GM12878 (cell line): ENCODE data around the gene ADSS1. TPM values are rescaled to one million over a fixed set of nuclear protein-coding genes. Genes with fewer than 3 reads are reported as not detected.

Source experiments
- ASH2L ChIP-seq: fragments of 300-600, 200-600 bp; sonication (generic); IDR thresholded peaks from 2 replicates; pipeline ENCODE4 v1.6.1; 2017; ENCODE audit warnings: low read depth, mild to moderate bottlenecking, borderline replicate concordance
- BACH1 ChIP-seq: fragments of 450-650 bp; IDR thresholded peaks from 2 replicates; pipeline ENCODE4 v1.6.1; 2017; ENCODE audit warnings: mild to moderate bottlenecking, borderline replicate concordance
- BHLHE40 ChIP-seq, 2 experiments: fragments of 450-650 bp in 1 of 2; IDR thresholded peaks; 2 replicates each; pipeline ENCODE4 v1.6.1; 2011 to 2017; ENCODE audit warnings: low read depth in 2 of 2, borderline replicate concordance in 1 of 2, improper control_type of control experiment in 1 of 2, low read length in 1 of 2, mild to moderate bottlenecking in 1 of 2
- BMI1 ChIP-seq: fragments of 450-650 bp; IDR thresholded peaks from 2 replicates; pipeline ENCODE4 v1.6.1; 2016; ENCODE audit warnings: mild to moderate bottlenecking, moderate library complexity, borderline replicate concordance
- BRCA1 ChIP-seq: IDR thresholded peaks from 2 replicates; pipeline ENCODE4 v1.6.1; 2011; ENCODE audit warnings: low read depth, low read length, improper control_type of control experiment
- CEBPB ChIP-seq, 2 experiments: fragments of 150-350 bp in 1 of 2; IDR thresholded peaks; 2 replicates each; pipeline ENCODE4 v1.6.1; 2012 to 2014; ENCODE audit warnings: low read depth in 2 of 2, low read length in 2 of 2, borderline replicate concordance in 1 of 2, inconsistent platforms in 1 of 2
- ESRRA ChIP-seq: IDR thresholded peaks from 2 replicates; pipeline ENCODE4 v1.6.1; 2012; ENCODE audit warnings: mild to moderate bottlenecking, low read length, improper control_type of control experiment
- EZH2 ChIP-seq: IDR thresholded peaks from 2 replicates; pipeline ENCODE4 v1.6.1; 2012; ENCODE audit warnings: low read depth, mild to moderate bottlenecking, control low read depth, inconsistent platforms, low read length, borderline replicate concordance; ENCODE audit not compliant: control insufficient read depth
- GABPA ChIP-seq: IDR thresholded peaks from 2 replicates; pipeline ENCODE4 v1.6.1; 2014; ENCODE audit warnings: antibody characterized with exemption, low read depth, mild to moderate bottlenecking, inconsistent platforms
- HDAC6 ChIP-seq: fragments of 200-600 bp; sonication (generic); IDR thresholded peaks from one replicate; pipeline ENCODE4 v1.8.0; 2017; ENCODE audit warnings: antibody characterized with exemption; ENCODE audit not compliant: unreplicated experiment
- IKZF1 ChIP-seq: fragments of 450-650 bp; conservative IDR thresholded peaks from 2 replicates; pipeline ENCODE4 v1.6.1; 2017; ENCODE audit warnings: antibody characterized with exemption, mild to moderate bottlenecking
- KAT2A ChIP-seq: conservative IDR thresholded peaks from 2 replicates; pipeline ENCODE4 v1.6.1; 2011; ENCODE audit warnings: low read depth, low read length; ENCODE audit not compliant: control insufficient read depth
- MTA2 ChIP-seq: fragments of 450-650 bp; IDR thresholded peaks from 2 replicates; pipeline ENCODE4 v1.6.1; 2016; ENCODE audit warnings: low read depth, mild to moderate bottlenecking, moderate library complexity
- NFXL1 ChIP-seq: fragments of 450-650 bp; IDR thresholded peaks from 2 replicates; pipeline ENCODE4 v1.6.1; 2017; ENCODE audit warnings: antibody characterized with exemption, mild to moderate bottlenecking, borderline replicate concordance
- NR2F1 ChIP-seq: fragments of 450-650 bp; conservative IDR thresholded peaks from 2 replicates; pipeline ENCODE4 v1.6.1; 2017; ENCODE audit warnings: mild to moderate bottlenecking
- POLR2A ChIP-seq: IDR thresholded peaks from 2 replicates; pipeline ENCODE4 v1.6.1; 2011; ENCODE audit warnings: low read depth, mild to moderate bottlenecking, low read length
- POLR2AphosphoS5 ChIP-seq: IDR thresholded peaks from 2 replicates; pipeline ENCODE4 v1.6.1; 2011; ENCODE audit warnings: mild to moderate bottlenecking, low read length, inconsistent platforms
- POU2F2 ChIP-seq: IDR thresholded peaks from 3 replicates; pipeline ENCODE4 v1.6.1; 2011; ENCODE audit warnings: low read depth, mild to moderate bottlenecking, low read length, borderline replicate concordance
- RUNX3 ChIP-seq: IDR thresholded peaks from 2 replicates; pipeline ENCODE4 v1.6.1; 2012; ENCODE audit warnings: low read length, inconsistent platforms
- STAT1 ChIP-seq: fragments of 450-650 bp; conservative IDR thresholded peaks from 2 replicates; pipeline ENCODE4 v1.6.1; 2014; ENCODE audit warnings: antibody characterized with exemption, mild to moderate bottlenecking
- TCF7 ChIP-seq: IDR thresholded peaks from 2 replicates; pipeline ENCODE4 v1.6.1; 2014; ENCODE audit warnings: antibody characterized with exemption, borderline replicate concordance
- YY1 ChIP-seq: IDR thresholded peaks from 2 replicates; pipeline ENCODE4 v1.6.1; 2011; ENCODE audit warnings: low read depth, mild to moderate bottlenecking, low read length
- ZNF274 ChIP-seq: IDR thresholded peaks from one replicate; pipeline ENCODE4 v1.8.0; 2011; ENCODE audit not compliant: insufficient read length, insufficient read depth
- polyA plus RNA-seq, 11 experiments: library from polyadenylated mRNA; depleted of rRNA in 4 of 11; unstranded in 6 of 11; stranded (reverse) in 5 of 11; fragments of >200 nt; fragmentation: Nextera tagmentation in 4 of 11; fragmentation: Illumina TruSeq in 1 of 11; extraction: Ambion mirVana in 4 of 11; extraction: Trizol in 1 of 11; gene quantifications; 1 replicate in 1 of 11; 2 replicates in 10 of 11; pipeline versions ENCODE4 v1.2.1 to v1.2.3, GENCODE V29; 2011 to 2016; ENCODE audit warnings: inconsistent platforms in 2 of 11, missing spikeins in 2 of 11, low read depth in 1 of 11
- total RNA-seq, 4 experiments: library from RNA; depleted of rRNA in 3 of 4; stranded (reverse); fragments of >200 nt in 3 of 4; fragmentation: Illumina TruSeq in 1 of 4; extraction: Trizol in 1 of 4; gene quantifications; 2 replicates each; pipeline versions ENCODE4 v1.2.1 to v1.2.3, GENCODE V29; 2013 to 2021
- TF ChIP-seq, protein P1 (sequence below): fragments of 450-650 bp; IDR thresholded peaks from 2 replicates; pipeline ENCODE4 v1.6.1; 2018; ENCODE audit warnings: mild to moderate bottlenecking, low read depth, moderate library complexity; ENCODE audit not compliant: partially characterized antibody
- TF ChIP-seq, protein P2 (sequence below): fragments of 450-650 bp; IDR thresholded peaks from 2 replicates; pipeline ENCODE4 v1.6.1; 2017; ENCODE audit warnings: mild to moderate bottlenecking
- TF ChIP-seq, protein P3 (sequence below): fragments of 450-650 bp; IDR thresholded peaks from 2 replicates; pipeline ENCODE4 v1.6.1; 2016; ENCODE audit warnings: mild to moderate bottlenecking

The ADSS1 gene
- total and polyA plus RNA-seq, 10 of the 15 experiments (the other 5 are each of a cell fraction or from before 2014, with no cell fraction given) = 0.11 to 0.45 (median 0.28) TPM; not detected in 5

DNA sequence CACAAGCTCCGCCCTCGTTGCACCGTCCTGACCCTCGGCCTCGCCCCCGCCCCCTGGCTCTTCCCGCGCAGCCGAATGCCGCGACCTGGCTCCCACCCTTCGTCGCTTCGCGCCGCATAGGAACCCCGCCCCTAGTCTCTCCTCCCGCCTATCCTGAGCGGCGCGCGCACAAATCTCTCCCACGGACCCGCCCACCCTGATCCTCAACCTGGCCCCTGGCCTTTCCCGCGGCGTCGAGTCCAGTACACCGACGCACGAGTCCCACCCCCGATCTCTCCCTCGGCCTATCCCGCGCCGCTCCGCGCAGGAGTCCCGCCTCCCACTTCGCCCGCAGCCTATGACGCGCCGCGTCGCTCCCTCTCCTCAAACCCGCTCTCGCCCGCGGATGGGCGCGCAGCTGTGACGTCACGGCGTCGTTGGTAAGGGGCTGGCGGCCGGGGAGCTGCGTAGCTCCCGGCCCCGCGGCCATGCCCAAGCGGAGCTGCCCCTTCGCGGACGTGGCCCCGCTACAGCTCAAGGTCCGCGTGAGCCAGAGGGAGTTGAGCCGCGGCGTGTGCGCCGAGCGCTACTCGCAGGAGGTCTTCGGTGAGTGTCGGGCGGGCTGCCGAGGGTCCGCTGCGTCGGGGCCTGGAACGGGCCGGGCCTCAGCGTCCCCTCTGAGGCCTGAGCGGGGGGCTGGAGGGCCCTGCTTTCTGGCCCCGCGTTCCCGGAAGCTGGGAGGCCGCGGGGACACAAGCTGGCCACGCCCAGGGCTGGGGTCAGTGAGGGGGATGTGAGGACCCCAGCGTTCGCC lies 28.9 kb downstream of the ADSS1 start, which contains the start of gene SIVA1 (continued):
- TF ChIP-seq, protein P1, sequence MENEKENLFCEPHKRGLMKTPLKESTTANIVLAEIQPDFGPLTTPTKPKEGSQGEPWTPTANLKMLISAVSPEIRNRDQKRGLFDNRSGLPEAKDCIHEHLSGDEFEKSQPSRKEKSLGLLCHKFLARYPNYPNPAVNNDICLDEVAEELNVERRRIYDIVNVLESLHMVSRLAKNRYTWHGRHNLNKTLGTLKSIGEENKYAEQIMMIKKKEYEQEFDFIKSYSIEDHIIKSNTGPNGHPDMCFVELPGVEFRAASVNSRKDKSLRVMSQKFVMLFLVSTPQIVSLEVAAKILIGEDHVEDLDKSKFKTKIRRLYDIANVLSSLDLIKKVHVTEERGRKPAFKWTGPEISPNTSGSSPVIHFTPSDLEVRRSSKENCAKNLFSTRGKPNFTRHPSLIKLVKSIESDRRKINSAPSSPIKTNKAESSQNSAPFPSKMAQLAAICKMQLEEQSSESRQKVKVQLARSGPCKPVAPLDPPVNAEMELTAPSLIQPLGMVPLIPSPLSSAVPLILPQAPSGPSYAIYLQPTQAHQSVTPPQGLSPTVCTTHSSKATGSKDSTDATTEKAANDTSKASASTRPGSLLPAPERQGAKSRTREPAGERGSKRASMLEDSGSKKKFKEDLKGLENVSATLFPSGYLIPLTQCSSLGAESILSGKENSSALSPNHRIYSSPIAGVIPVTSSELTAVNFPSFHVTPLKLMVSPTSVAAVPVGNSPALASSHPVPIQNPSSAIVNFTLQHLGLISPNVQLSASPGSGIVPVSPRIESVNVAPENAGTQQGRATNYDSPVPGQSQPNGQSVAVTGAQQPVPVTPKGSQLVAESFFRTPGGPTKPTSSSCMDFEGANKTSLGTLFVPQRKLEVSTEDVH = peak; percentile 76
- TF ChIP-seq ESRRA (no peak), POLR2AphosphoS5 (peak; percentile 90; the same call in 1 of the 2 replicates), YY1 (peak; percentile 91), ZNF274 (no peak), NFXL1 (no peak), GABPA (no peak), NR2F1 (peak; percentile 90), BMI1 (no peak), KAT2A (no peak), BHLHE40 (IDR thresholded peaks at IDR 0.05; ENCODE audit: borderline replicate concordance in 1 of 2, low read depth in 2 of 2, low read length in 1 of 2) (peak; percentile 10 to 66; a peak in 3 of 4 replicates), IKZF1 (no peak; the same call in none of the 2 replicates), MTA2 (no peak), POLR2A (peak; percentile 98), BACH1 (peak; percentile 74), POU2F2 (0 out of 3 replicates have a peak, but pooled peaks have one; percentile 59), CEBPB (IDR thresholded peaks at IDR 0.05; ENCODE audit: borderline replicate concordance in 1 of 2, low read depth in 2 of 2, low read length in 2 of 2) (no peak), STAT1 (no peak), EZH2 (no peak), BRCA1 (peak; percentile 59; the same call in 1 of the 2 replicates), RUNX3 (0 out of 2 replicates have a peak, but pooled peaks have one; percentile 26), TCF7 (no peak), HDAC6 (no peak), ASH2L (peak; percentile 50; the same call in 1 of the 2 replicates)
- TF ChIP-seq, protein P2, sequence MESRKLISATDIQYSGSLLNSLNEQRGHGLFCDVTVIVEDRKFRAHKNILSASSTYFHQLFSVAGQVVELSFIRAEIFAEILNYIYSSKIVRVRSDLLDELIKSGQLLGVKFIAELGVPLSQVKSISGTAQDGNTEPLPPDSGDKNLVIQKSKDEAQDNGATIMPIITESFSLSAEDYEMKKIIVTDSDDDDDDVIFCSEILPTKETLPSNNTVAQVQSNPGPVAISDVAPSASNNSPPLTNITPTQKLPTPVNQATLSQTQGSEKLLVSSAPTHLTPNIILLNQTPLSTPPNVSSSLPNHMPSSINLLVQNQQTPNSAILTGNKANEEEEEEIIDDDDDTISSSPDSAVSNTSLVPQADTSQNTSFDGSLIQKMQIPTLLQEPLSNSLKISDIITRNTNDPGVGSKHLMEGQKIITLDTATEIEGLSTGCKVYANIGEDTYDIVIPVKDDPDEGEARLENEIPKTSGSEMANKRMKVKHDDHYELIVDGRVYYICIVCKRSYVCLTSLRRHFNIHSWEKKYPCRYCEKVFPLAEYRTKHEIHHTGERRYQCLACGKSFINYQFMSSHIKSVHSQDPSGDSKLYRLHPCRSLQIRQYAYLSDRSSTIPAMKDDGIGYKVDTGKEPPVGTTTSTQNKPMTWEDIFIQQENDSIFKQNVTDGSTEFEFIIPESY = no peak
- TF ChIP-seq, protein P3, sequence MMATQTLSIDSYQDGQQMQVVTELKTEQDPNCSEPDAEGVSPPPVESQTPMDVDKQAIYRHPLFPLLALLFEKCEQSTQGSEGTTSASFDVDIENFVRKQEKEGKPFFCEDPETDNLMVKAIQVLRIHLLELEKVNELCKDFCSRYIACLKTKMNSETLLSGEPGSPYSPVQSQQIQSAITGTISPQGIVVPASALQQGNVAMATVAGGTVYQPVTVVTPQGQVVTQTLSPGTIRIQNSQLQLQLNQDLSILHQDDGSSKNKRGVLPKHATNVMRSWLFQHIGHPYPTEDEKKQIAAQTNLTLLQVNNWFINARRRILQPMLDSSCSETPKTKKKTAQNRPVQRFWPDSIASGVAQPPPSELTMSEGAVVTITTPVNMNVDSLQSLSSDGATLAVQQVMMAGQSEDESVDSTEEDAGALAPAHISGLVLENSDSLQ = peak; percentile 82
